ENCODE data around the gene LIN7B. TPM values are rescaled to one million over a fixed set of nuclear protein-coding genes. Genes with fewer than 3 reads are reported as not detected.

The LIN7B gene
- total and polyA plus RNA-seq, 2 experiments from 2014 or later = 1.2 to 10.5 TPM

- Histone ChIP-seq H3K27me3 (ENCODE audit: insufficient read depth) (no peaks in the 10 kb centered on the region), H3F3A (replicated peaks; ENCODE audit: low read depth) (peaks cover 37% of the 10 kb centered on the region), H3K9me2 (ENCODE audit: insufficient read depth) (no peaks in the 10 kb centered on the region), H2AFZ (no peak overlapping the region), H3K4me2 (no peak overlapping the region), H3K36me3 (ENCODE audit: insufficient read depth) (peaks cover 34% of the 10 kb centered on the region), H3K27ac (ENCODE audit: low read depth) (no peak overlapping the region), H3K4me1 (ENCODE audit: insufficient read depth) (no peaks in the 10 kb centered on the region; the same call in 1 of the 2 replicates), H3K79me2 (replicated peaks; ENCODE audit: insufficient read depth) (peaks cover 18% of the 10 kb centered on the region), H3K4me3 (no peak overlapping the region), H4K20me1 (replicated peaks; ENCODE audit: insufficient read depth) (peaks cover 35% of the 10 kb centered on the region)
- H3K27me3 Mint-ChIP-seq (ENCODE audit: insufficient read depth, low read depth, poor library complexity) = peaks cover 18% of the 10 kb centered on the region
- ATAC-seq (no peak), DNase-seq (ENCODE audit: low spot score) (no peak)
- H3K9me3 Mint-ChIP-seq = no peaks in the 10 kb centered on the region; the same call in 1 of the 3 replicates
- no peak for TF ChIP-seq ZNF331 (CRISPR knock-in tag; IDR thresholded peaks at IDR 0.05; ENCODE audit: low read depth)
- peak overlapping the region; percentile 72 for H3K27ac Mint-ChIP-seq
- H3K36me3 Mint-ChIP-seq (ENCODE audit: low read depth) = peaks cover 88% of the 10 kb centered on the region
- no peak overlapping the region for H3K4me3 Mint-ChIP-seq
- H3K4me1 Mint-ChIP-seq = peaks cover 21% of the 10 kb centered on the region
These were observed 11.9 kb upstream of the LIN7B start for GRCh38 chr19:49102303-49102702.

GRCh38 chr19:49103331-49104085, 10.7 kb upstream of the LIN7B start:
- peaks cover 87% of the 10 kb centered on the region for H3K36me3 Mint-ChIP-seq (ENCODE audit: low read depth)
- Histone ChIP-seq H3K4me2 (no peak overlapping the region), H3K4me3 (no peak overlapping the region), H3K79me2 (replicated peaks; ENCODE audit: insufficient read depth) (peaks cover 12% of the 10 kb centered on the region), H3K27ac (ENCODE audit: low read depth) (no peak overlapping the region), H3K36me3 (ENCODE audit: insufficient read depth) (peaks cover 34% of the 10 kb centered on the region), H3F3A (replicated peaks; ENCODE audit: low read depth) (peaks cover 31% of the 10 kb centered on the region), H4K20me1 (replicated peaks; ENCODE audit: insufficient read depth) (peaks cover 28% of the 10 kb centered on the region), H2AFZ (no peak overlapping the region), H3K4me1 (ENCODE audit: insufficient read depth) (no peaks in the 10 kb centered on the region; the same call in 1 of the 2 replicates), H3K27me3 (ENCODE audit: insufficient read depth) (no peaks in the 10 kb centered on the region), H3K9me2 (ENCODE audit: insufficient read depth) (no peaks in the 10 kb centered on the region)
- no peak overlapping the region for H3K4me3 Mint-ChIP-seq
- DNase-seq (ENCODE audit: low spot score) (no peak), ATAC-seq (no peak)
- H3K27me3 Mint-ChIP-seq (ENCODE audit: insufficient read depth, low read depth, poor library complexity) = peaks cover 20% of the 10 kb centered on the region
- H3K4me1 Mint-ChIP-seq = peaks cover 23% of the 10 kb centered on the region
- H3K9me3 Mint-ChIP-seq = no peaks in the 10 kb centered on the region; the same call in 1 of the 3 replicates
- H3K27ac Mint-ChIP-seq = no peak overlapping the region
- TF ChIP-seq ZNF462 (CRISPR knock-in tag; IDR thresholded peaks at IDR 0.05) = no peak
- no peak for TF ChIP-seq CTCF (conservative IDR thresholded peaks at IDR 0.05; ENCODE audit: low read depth in 2 of 2)
- no peak for TF ChIP-seq EZH2 (IDR thresholded peaks at IDR 0.05; ENCODE audit: low read depth, unreplicated experiment)
- no peak for TF ChIP-seq ZNF331 (CRISPR knock-in tag; IDR thresholded peaks at IDR 0.05; ENCODE audit: low read depth)
- TF ChIP-seq ETS1 (IDR thresholded peaks at IDR 0.05) = no peak
- no peak for TF ChIP-seq REST (IDR thresholded peaks at IDR 0.05; ENCODE audit: unreplicated experiment)
- no peak for TF ChIP-seq ZNF114 (CRISPR knock-in tag; IDR thresholded peaks at IDR 0.05)

All from GM23338 (cell line).